ENCODE results near the gene CDH7. TPM values are rescaled to one million over a fixed set of nuclear protein-coding genes. Genes with fewer than 3 reads are reported as not detected.
A peak's percentile ranks its signal among the peaks of the same experiment; 100 is the strongest.

The CDH7 gene, protein sequence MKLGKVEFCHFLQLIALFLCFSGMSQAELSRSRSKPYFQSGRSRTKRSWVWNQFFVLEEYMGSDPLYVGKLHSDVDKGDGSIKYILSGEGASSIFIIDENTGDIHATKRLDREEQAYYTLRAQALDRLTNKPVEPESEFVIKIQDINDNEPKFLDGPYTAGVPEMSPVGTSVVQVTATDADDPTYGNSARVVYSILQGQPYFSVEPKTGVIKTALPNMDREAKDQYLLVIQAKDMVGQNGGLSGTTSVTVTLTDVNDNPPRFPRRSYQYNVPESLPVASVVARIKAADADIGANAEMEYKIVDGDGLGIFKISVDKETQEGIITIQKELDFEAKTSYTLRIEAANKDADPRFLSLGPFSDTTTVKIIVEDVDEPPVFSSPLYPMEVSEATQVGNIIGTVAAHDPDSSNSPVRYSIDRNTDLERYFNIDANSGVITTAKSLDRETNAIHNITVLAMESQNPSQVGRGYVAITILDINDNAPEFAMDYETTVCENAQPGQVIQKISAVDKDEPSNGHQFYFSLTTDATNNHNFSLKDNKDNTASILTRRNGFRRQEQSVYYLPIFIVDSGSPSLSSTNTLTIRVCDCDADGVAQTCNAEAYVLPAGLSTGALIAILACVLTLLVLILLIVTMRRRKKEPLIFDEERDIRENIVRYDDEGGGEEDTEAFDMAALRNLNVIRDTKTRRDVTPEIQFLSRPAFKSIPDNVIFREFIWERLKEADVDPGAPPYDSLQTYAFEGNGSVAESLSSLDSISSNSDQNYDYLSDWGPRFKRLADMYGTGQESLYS
- total RNA-seq = not detected
- long read RNA-seq = 0 reads

DNA sequence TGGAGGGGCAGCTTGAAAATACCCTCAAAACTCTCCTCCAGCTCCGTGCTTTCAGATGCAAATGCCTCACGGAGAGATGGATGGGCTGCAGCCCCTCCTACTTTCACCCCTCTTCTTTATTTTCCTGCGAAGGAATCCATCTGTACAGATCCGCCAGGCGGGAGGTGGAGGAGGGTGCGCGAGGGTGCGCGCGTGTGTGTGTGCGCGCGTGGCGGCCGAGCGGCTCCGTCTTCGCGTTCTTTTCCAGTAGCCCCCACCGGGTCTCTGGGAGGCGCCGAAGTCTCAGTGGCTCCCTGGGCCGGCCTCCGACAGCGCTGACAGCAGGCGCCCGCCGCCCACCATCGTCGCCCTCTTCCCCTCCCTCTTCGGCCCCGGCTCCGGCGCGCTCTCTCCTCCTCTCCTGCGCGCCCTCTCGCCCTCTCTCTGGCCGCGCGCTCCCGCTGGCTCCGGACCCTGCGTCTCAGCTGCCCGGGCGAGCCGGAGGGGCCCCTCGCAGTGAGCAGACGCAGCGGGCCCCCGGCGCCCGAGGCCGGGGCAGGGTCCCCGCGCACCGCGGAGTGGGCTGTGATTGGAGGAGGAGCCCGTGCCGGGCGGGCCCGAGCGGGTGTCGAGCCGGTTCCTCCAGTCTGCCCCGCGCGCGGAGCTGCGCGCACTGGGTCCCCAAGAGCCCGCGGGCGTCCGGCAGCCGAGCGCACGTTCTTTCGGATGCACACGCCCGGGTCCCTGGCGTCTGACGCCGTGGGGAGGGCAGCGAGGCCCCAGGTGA lies at the start of gene CDH7:
Gene CDH7, plus strand, starts transcription at position 624 of the 766 bp plus-strand sequence. CDS start 11,831 bp downstream, outside the sequence.
- H3K27me3 ChIP-seq (ENCODE audit: low read depth) = peaks cover 47% of the 10 kb centered on the region
- no peak for DNase-seq
- no peaks in the 10 kb centered on the region for H3K36me3 ChIP-seq
- H3K4me1 ChIP-seq = peaks cover 9% of the 10 kb centered on the region
- peak within 1 kb of the TSS; percentile 65 for H3K4me3 ChIP-seq
- H3K9me3 ChIP-seq (replicated peaks) = no peaks in the 10 kb centered on the region
- TF ChIP-seq, protein P1, sequence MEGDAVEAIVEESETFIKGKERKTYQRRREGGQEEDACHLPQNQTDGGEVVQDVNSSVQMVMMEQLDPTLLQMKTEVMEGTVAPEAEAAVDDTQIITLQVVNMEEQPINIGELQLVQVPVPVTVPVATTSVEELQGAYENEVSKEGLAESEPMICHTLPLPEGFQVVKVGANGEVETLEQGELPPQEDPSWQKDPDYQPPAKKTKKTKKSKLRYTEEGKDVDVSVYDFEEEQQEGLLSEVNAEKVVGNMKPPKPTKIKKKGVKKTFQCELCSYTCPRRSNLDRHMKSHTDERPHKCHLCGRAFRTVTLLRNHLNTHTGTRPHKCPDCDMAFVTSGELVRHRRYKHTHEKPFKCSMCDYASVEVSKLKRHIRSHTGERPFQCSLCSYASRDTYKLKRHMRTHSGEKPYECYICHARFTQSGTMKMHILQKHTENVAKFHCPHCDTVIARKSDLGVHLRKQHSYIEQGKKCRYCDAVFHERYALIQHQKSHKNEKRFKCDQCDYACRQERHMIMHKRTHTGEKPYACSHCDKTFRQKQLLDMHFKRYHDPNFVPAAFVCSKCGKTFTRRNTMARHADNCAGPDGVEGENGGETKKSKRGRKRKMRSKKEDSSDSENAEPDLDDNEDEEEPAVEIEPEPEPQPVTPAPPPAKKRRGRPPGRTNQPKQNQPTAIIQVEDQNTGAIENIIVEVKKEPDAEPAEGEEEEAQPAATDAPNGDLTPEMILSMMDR (IDR thresholded peaks at IDR 0.05; ENCODE audit: borderline replicate concordance) = no peak
- no peak within 1 kb of the TSS for H3K27ac ChIP-seq (replicated peaks)
- intact Hi-C loops (cut with micrococcal nuclease) = no loop called here

DNA sequence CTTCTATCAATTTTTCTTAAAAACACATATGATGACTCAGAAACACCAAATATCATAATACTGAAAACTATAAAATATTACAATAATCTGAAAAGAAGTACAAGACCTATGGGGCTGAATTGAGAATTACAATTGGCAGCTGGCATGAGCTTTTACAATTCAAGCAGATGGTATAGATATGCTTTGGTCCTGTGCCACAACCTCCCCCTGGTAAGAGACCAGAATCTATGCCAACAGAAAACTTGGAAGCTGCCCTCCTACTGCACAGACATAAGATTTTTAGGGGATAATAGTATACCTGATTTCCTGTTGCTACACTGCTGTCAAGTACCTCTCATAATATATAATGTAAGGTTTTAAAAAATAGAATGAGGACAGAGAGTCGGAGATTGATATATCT lies 46.8 kb upstream of the CDH7 start:
- intact Hi-C loops (cut with micrococcal nuclease) = no loop called here
- TF ChIP-seq, protein P1 (IDR thresholded peaks at IDR 0.05; ENCODE audit: borderline replicate concordance) = no peak
- Histone ChIP-seq H3K27me3 (ENCODE audit: low read depth) (no peaks in the 10 kb centered on the region), H3K9me3 (replicated peaks) (peaks cover 16% of the 10 kb centered on the region), H3K27ac (replicated peaks) (no peak overlapping the region), H3K4me1 (no peaks in the 10 kb centered on the region), H3K4me3 (no peak overlapping the region), H3K36me3 (no peaks in the 10 kb centered on the region)
- no peak for DNase-seq

DNA sequence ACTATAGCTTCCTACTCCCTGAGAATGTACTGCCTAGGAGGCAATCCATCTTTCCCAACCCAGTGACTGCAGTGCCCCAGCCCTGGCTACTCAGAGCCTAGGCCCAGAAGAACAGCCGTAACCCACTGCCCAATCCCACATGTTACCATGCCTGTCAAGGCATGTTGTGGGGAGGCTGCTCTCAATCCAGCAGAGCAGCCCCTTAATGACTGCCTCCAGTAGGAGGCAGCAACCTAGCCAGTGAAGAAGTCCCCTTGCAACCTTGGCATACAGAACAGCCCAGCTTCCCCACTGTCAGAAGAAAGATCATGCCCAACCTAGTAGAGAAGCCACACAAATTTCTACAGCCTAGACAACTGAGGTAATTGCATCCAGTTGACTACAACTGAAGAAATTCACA lies 44.2 kb upstream of the CDH7 start:
- H3K27me3 ChIP-seq (ENCODE audit: low read depth) = no peaks in the 10 kb centered on the region
- H3K4me3 ChIP-seq = no peak overlapping the region
- TF ChIP-seq, protein P1 (IDR thresholded peaks at IDR 0.05; ENCODE audit: borderline replicate concordance) = no peak
- H3K9me3 ChIP-seq (replicated peaks) = peaks cover 16% of the 10 kb centered on the region
- no peak overlapping the region for H3K27ac ChIP-seq (replicated peaks)
- no peak for DNase-seq
- no peaks in the 10 kb centered on the region for H3K4me1 ChIP-seq
- intact Hi-C loops (cut with micrococcal nuclease) = no loop called here
- no peaks in the 10 kb centered on the region for H3K36me3 ChIP-seq

DNA sequence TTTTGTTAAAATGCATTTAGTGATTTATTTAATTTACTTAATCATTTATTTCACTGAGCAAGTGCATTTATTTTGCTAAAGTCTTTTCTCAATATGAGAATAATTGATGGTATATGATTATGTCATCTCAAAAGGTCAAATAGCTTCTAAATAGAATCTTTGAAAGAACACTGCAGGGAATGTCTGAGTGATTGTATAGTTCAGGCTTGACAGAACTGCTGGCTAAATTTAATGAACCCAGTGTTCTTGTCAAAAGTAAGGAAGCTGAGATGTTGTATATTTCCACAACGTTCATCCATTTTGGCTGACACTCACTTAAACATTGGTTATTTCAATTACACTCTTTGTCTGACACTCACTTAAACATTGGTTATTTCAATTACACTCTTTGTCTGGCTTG lies 39.3 kb upstream of the CDH7 start:
- TF ChIP-seq, protein P1 (IDR thresholded peaks at IDR 0.05; ENCODE audit: borderline replicate concordance) = no peak
- no peak overlapping the region for H3K4me3 ChIP-seq
- H3K4me1 ChIP-seq = no peaks in the 10 kb centered on the region
- DNase-seq = no peak
- intact Hi-C loops (cut with micrococcal nuclease) = no loop called here
- H3K27ac ChIP-seq (replicated peaks) = no peak overlapping the region
- peaks cover 16% of the 10 kb centered on the region for H3K9me3 ChIP-seq (replicated peaks)
- H3K27me3 ChIP-seq (ENCODE audit: low read depth) = no peaks in the 10 kb centered on the region
- no peaks in the 10 kb centered on the region for H3K36me3 ChIP-seq

DNA sequence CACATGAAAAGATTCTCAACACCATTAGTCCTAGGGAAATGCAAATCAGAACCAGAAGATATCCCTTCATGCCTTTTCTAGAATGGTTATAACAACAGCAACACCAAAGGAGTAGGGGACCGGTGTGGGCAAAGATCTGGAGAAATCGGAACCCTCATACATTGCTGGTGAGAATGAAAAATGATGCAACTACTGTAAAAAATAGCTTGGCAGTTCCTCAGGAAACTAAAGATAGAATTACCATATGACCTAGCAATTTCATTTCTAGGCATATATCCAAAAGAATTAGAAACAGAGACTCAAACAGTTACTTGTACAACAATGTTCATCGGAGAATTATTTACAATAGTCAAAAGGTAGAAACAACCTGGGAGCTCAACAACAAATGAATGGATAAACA lies 29.2 kb upstream of the CDH7 start:
- Histone ChIP-seq H3K36me3 (no peaks in the 10 kb centered on the region), H3K4me1 (no peaks in the 10 kb centered on the region), H3K27me3 (ENCODE audit: low read depth) (no peaks in the 10 kb centered on the region), H3K4me3 (no peak overlapping the region), H3K27ac (replicated peaks) (no peak overlapping the region), H3K9me3 (replicated peaks) (peaks cover 9% of the 10 kb centered on the region)
- TF ChIP-seq, protein P1 (IDR thresholded peaks at IDR 0.05; ENCODE audit: borderline replicate concordance) = no peak
- DNase-seq = no peak
- intact Hi-C loops (cut with micrococcal nuclease) = no loop called here

Data from left ventricle myocardium inferior (tissue), 1 donor.